H9 (cell line): ENCODE results near the gene HIVEP1. TPM values are rescaled to one million over a fixed set of nuclear protein-coding genes. Genes with fewer than 3 reads are reported as not detected.

Source experiments
- DNase-seq: peaks from one replicate; pipeline ENCODE4 v3.0.0-alpha.2; 2017
- H2AFZ ChIP-seq: one replicate; pipeline ENCODE4 v1.6.1; 2013; ENCODE audit warnings: mild to moderate bottlenecking, low read length, control low read depth, moderate library complexity
- H2AK5ac ChIP-seq: 2 replicates; pipeline ENCODE4 v1.6.1; 2013; ENCODE audit warnings: low read length, control low read depth, mixed read lengths; ENCODE audit not compliant: insufficient read length
- H2BK120ac ChIP-seq: one replicate; pipeline ENCODE4 v1.6.1; 2013; ENCODE audit warnings: low read depth, mild to moderate bottlenecking, low read length, control low read depth, inconsistent platforms; ENCODE audit not compliant: poor library complexity, severe bottlenecking
- H2BK12ac ChIP-seq: 2 replicates; pipeline ENCODE4 v1.6.1; 2013; ENCODE audit warnings: low read length, control low read depth, mixed read lengths, low read depth; ENCODE audit not compliant: insufficient read length
- H2BK15ac ChIP-seq: 2 replicates; pipeline ENCODE4 v1.6.1; 2013; ENCODE audit warnings: low read depth, low read length, control low read depth
- H2BK20ac ChIP-seq: one replicate; pipeline ENCODE4 v1.6.1; 2013; ENCODE audit warnings: low read depth, mild to moderate bottlenecking, low read length, control low read depth, inconsistent platforms; ENCODE audit not compliant: poor library complexity, severe bottlenecking
- H2BK5ac ChIP-seq: 2 replicates; pipeline ENCODE4 v1.6.1; 2013; ENCODE audit warnings: low read length, control low read depth, mixed read lengths; ENCODE audit not compliant: insufficient read length
- H3K14ac ChIP-seq: 2 replicates; pipeline ENCODE4 v1.6.1; 2013; ENCODE audit warnings: low read length, control low read depth; ENCODE audit not compliant: insufficient read depth
- H3K18ac ChIP-seq: 2 replicates; pipeline ENCODE4 v1.6.1; 2013; ENCODE audit warnings: low read depth, mild to moderate bottlenecking, mixed read lengths, low read length, control low read depth; ENCODE audit not compliant: insufficient read length
- H3K23ac ChIP-seq: 2 replicates; pipeline ENCODE4 v1.6.1; 2013; ENCODE audit warnings: low read length, control low read depth, mixed read lengths, low read depth; ENCODE audit not compliant: insufficient read length
- H3K23me2 ChIP-seq: 2 replicates; pipeline ENCODE4 v1.6.1; 2013; ENCODE audit warnings: low read depth, mild to moderate bottlenecking, mixed read lengths, low read length, control low read depth; ENCODE audit not compliant: insufficient read length, poor library complexity, severe bottlenecking
- H3K27ac ChIP-seq: 2 replicates; pipeline ENCODE4 v1.5.1; 2013; ENCODE audit warnings: low read length, control low read depth, mixed read lengths, low read depth; ENCODE audit not compliant: insufficient read length
- H3K27me3 ChIP-seq: 2 replicates; pipeline ENCODE4 v1.6.1; 2013; ENCODE audit warnings: low read length, control low read depth, inconsistent platforms; ENCODE audit not compliant: insufficient read depth
- H3K4ac ChIP-seq: 2 replicates; pipeline ENCODE4 v1.6.1; 2013; ENCODE audit warnings: low read depth, mild to moderate bottlenecking, control low read depth, inconsistent platforms, low read length, moderate library complexity
- H3K4me1 ChIP-seq: 2 replicates; pipeline ENCODE4 v1.6.1; 2013; ENCODE audit warnings: low read length, control low read depth, inconsistent platforms; ENCODE audit not compliant: insufficient read depth
- H3K4me2 ChIP-seq: 2 replicates; pipeline ENCODE4 v1.6.1; 2013; ENCODE audit warnings: low read length, control low read depth, mixed read lengths; ENCODE audit not compliant: insufficient read length, insufficient read depth
- H3K56ac ChIP-seq: 2 replicates; pipeline ENCODE4 v1.6.1; 2013; ENCODE audit warnings: low read depth, mild to moderate bottlenecking, mixed read lengths, low read length, control low read depth; ENCODE audit not compliant: insufficient read length
- H3K79me1 ChIP-seq: 2 replicates; pipeline ENCODE4 v1.6.1; 2013; ENCODE audit warnings: low read depth, mild to moderate bottlenecking, moderate library complexity, low read length, control low read depth, inconsistent platforms; ENCODE audit not compliant: insufficient read depth, poor library complexity, severe bottlenecking
- H3K79me2 ChIP-seq: 2 replicates; pipeline ENCODE4 v1.6.1; 2013; ENCODE audit warnings: low read length, control low read depth, inconsistent platforms; ENCODE audit not compliant: insufficient read depth
- H3K9ac ChIP-seq: 2 replicates; pipeline ENCODE4 v1.6.1; 2013; ENCODE audit warnings: low read length, control low read depth, mixed read lengths; ENCODE audit not compliant: insufficient read length; ENCODE audit errors: extremely low read depth
- H3K9me3 ChIP-seq: one replicate; pipeline ENCODE4 v1.6.1; 2013; ENCODE audit warnings: low read depth, low read length, inconsistent platforms; ENCODE audit not compliant: control insufficient read depth
- H3T11ph ChIP-seq: one replicate; pipeline ENCODE4 v1.6.1; 2013; ENCODE audit warnings: mild to moderate bottlenecking, low read length, control low read depth, inconsistent platforms
- H4K20me1 ChIP-seq: one replicate; pipeline ENCODE4 v1.6.1; 2013; ENCODE audit not compliant: control insufficient read depth, insufficient read length, insufficient read depth
- H4K5ac ChIP-seq: 2 replicates; pipeline ENCODE4 v1.6.1; 2013; ENCODE audit warnings: low read depth, mild to moderate bottlenecking, mixed read lengths, low read length, control low read depth; ENCODE audit not compliant: insufficient read length
- H4K8ac ChIP-seq: replicated peaks from 2 replicates; pipeline ENCODE4 v1.6.1; 2013; ENCODE audit warnings: low read length, control low read depth, mixed read lengths, low read depth; ENCODE audit not compliant: insufficient read length
- H4K91ac ChIP-seq: 2 replicates; pipeline ENCODE4 v1.6.1; 2013; ENCODE audit warnings: low read depth, mild to moderate bottlenecking, moderate library complexity, mixed read lengths, low read length, control low read depth; ENCODE audit not compliant: insufficient read length
- H3K27ac Mint-ChIP-seq, 3 experiments: 2 replicates in 2 of 3; 3 replicates in 1 of 3; pipeline ENCODE4 v1.8.0; 2020 to 2021; ENCODE audit warnings: mixed read lengths in 3 of 3, mild to moderate bottlenecking in 1 of 3, moderate library complexity in 1 of 3
- H3K27me3 Mint-ChIP-seq: 2 replicates; pipeline ENCODE4 v1.8.0; 2021; ENCODE audit warnings: low read depth, mild to moderate bottlenecking, moderate library complexity, mixed read lengths
- H3K36me3 Mint-ChIP-seq, 3 experiments: 2 replicates in 2 of 3; 3 replicates in 1 of 3; pipeline ENCODE4 v1.8.0; 2020 to 2021; ENCODE audit warnings: low read depth in 3 of 3, mixed read lengths in 3 of 3; ENCODE audit not compliant: insufficient read depth in 1 of 3
- H3K4me1 Mint-ChIP-seq, 2 experiments: 2 replicates each; pipeline ENCODE4 v1.8.0; 2020; ENCODE audit warnings: mixed read lengths in 2 of 2
- H3K4me3 Mint-ChIP-seq, 2 experiments: 2 replicates in 1 of 2; 3 replicates in 1 of 2; pipeline ENCODE4 v1.8.0; 2020 to 2021; ENCODE audit warnings: mild to moderate bottlenecking in 2 of 2, mixed read lengths in 2 of 2, moderate library complexity in 1 of 2
- H3K9me3 Mint-ChIP-seq, 2 experiments: 2 replicates in 1 of 2; 3 replicates in 1 of 2; pipeline ENCODE4 v1.8.0; 2020; ENCODE audit warnings: mild to moderate bottlenecking in 2 of 2, mixed read lengths in 2 of 2, moderate library complexity in 1 of 2
- CTCF ChIP-seq: fragments of 200-600 bp; sonication (generic); conservative IDR thresholded peaks from 3 replicates; pipeline ENCODE4 v1.8.0; 2021; ENCODE audit warnings: antibody characterized with exemption, mild to moderate bottlenecking
- total RNA-seq: library from RNA; stranded (reverse); gene quantifications from 2 replicates; pipeline ENCODE4 v1.2.1, GENCODE V29; 2021

HIVEP1 gene
- total RNA-seq, 1 experiment from 2014 or later = 44.2 TPM

GRCh38 chr6:11974089-11974488 lies 38.0 kb upstream of the HIVEP1 start:
- DNase-seq = no peak
- no peak overlapping the region for H2BK120ac ChIP-seq
- H3K27ac Mint-ChIP-seq = peak overlapping the region in 1 of 3 experiments; percentile 94; a peak in 1 of 7 replicates
- H3K23me2 ChIP-seq = no peaks in the 10 kb centered on the region
- H2BK20ac ChIP-seq = no peak overlapping the region
- H4K5ac ChIP-seq = no peak overlapping the region
- H4K8ac ChIP-seq = no peak overlapping the region
- no peak overlapping the region for H3K4me3 Mint-ChIP-seq
- no peaks in the 10 kb centered on the region for H3K79me2 ChIP-seq
- H3K23ac ChIP-seq = no peak overlapping the region
- no peak overlapping the region for H3K4me2 ChIP-seq
- H3K9me3 ChIP-seq = no peaks in the 10 kb centered on the region
- no peaks in the 10 kb centered on the region for H3K79me1 ChIP-seq
- TF ChIP-seq CTCF = no peak
- H4K91ac ChIP-seq = no peak overlapping the region
- no peaks in the 10 kb centered on the region for H3K27me3 ChIP-seq
- H3K18ac ChIP-seq = no peak overlapping the region
- H3K36me3 Mint-ChIP-seq = peaks cover 2 to 9% (median 3%) of the 10 kb centered on the region in 3 experiments; a peak in 3 of 7 replicates
- no peaks in the 10 kb centered on the region for H3K27me3 Mint-ChIP-seq
- no peak overlapping the region for H3K9ac ChIP-seq
- H3K14ac ChIP-seq = no peak overlapping the region
- peaks cover 41 to 44% of the 10 kb centered on the region in 2 experiments for H3K4me1 Mint-ChIP-seq
- no peak overlapping the region for H2BK12ac ChIP-seq
- no peak overlapping the region for H3K56ac ChIP-seq
- H2BK15ac ChIP-seq = no peak overlapping the region
- H2BK5ac ChIP-seq = no peak overlapping the region
- H3K9me3 Mint-ChIP-seq = no peaks in the 10 kb centered on the region; a peak in 1 of 5 replicates
- no peak overlapping the region for H3K27ac ChIP-seq
- H3K4me1 ChIP-seq = peaks cover 12% of the 10 kb centered on the region
- no peak overlapping the region for H3K4ac ChIP-seq
- no peak overlapping the region for H3T11ph ChIP-seq
- no peak overlapping the region for H2AFZ ChIP-seq
- H4K20me1 ChIP-seq = no peaks in the 10 kb centered on the region
- no peak overlapping the region for H2AK5ac ChIP-seq
